Measurements from ENCODE around the gene CLRN3. TPM values are rescaled to one million over a fixed set of nuclear protein-coding genes. Genes with fewer than 3 reads are reported as not detected.

The CLRN3 gene
- total and polyA plus RNA-seq, 3 donors from 2014 or later: 0.55 TPM; not detected in 2

DNA sequence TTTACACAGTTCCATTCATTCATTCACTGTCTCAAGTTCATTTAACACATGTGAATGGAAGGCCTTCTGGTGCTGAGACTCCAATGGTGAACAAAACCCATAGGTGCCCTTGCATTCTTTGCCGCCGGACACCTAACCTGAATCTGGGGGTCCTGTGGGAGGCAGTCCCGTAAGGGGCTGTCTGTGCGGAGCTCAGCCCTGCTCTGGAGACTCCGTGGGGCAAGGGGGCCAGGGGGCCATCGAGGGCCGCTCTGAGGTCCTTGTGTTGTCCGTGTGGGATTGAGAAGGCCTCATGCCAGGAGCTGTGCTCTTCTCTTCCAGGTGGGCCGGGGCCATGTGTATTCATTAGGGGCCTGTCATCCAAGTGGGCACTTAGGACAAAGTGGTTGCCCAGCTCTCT is 29.5 kb upstream of the CLRN3 start:
- H3K36me3 ChIP-seq (ENCODE audit: low read depth, missing control alignments): no peaks in the 10 kb centered on the region
- H3K9me3 ChIP-seq: no peaks in the 10 kb centered on the region
- TF ChIP-seq POLR2A (IDR thresholded peaks at IDR 0.05) (no peak), CTCF (IDR thresholded peaks at IDR 0.05) (no peak)
- H3K4me1 ChIP-seq: no peaks in the 10 kb centered on the region
- intact Hi-C loops (cut with DNase I; ENCODE audit: low total_unique reads): no loop called here
- WGBS, 2 donors: 96 to 98% methylated on average over 5 to 9 of the region's 9 CpGs
- DNase-seq: no peak
- H3K4me3 ChIP-seq: no peak overlapping the region
- H3K27me3 ChIP-seq: no peaks in the 10 kb centered on the region
- H3K27ac ChIP-seq: no peak overlapping the region

- Histone ChIP-seq H3K27me3 (no peaks in the 10 kb centered on the region), H3K36me3 (ENCODE audit: low read depth, missing control alignments) (no peaks in the 10 kb centered on the region), H3K4me3 (no peak overlapping the region), H3K27ac (no peak overlapping the region), H3K9me3 (no peaks in the 10 kb centered on the region), H3K4me1 (no peaks in the 10 kb centered on the region)
- intact Hi-C loops (cut with DNase I; ENCODE audit: low total_unique reads): no loop called here
- no peak for DNase-seq
- TF ChIP-seq CTCF (IDR thresholded peaks at IDR 0.05): no peak
- no peak for TF ChIP-seq POLR2A (IDR thresholded peaks at IDR 0.05)
- WGBS, 2 donors: 81 to 91% methylated on average over 2 of the region's 2 CpGs
Observed at GRCh38 chr10:127921753-127922145, 29.0 kb upstream of the CLRN3 start.

DNA sequence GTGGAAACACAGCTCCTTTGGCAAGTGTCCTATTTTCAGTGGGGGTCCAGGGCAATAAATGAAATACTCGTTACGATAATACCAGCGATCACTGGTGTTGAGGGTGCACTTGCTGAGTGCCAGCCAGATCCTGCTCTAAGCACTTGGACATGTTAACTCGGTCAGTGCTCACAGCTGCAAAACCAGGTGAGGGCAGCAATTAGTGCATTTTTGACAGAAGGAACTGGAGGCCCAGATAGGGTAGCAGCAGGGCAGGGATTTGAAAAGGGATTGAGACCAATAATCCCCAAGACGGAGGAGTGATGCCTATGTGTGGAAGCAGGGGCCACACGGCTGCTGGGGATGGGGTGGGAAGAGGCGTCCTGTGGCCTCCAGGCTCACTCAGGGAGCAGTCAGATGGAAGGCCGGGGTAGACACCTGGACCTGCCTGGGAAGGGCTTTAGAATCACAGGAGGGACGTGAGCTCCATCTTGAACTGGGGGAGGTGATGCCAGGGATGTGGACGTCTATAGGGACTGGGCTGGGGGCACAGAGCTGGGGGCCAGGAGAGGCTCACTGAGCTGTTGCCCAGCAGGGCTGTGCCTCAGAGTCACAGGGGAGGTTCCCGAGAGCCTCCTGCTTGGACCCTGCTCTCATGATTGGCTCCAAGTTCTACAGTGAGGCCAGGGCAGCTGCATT is 28.5 kb upstream of the CLRN3 start:
- no peak overlapping the region for H3K27ac ChIP-seq
- H3K36me3 ChIP-seq (ENCODE audit: low read depth, missing control alignments): no peaks in the 10 kb centered on the region
- no peaks in the 10 kb centered on the region for H3K4me1 ChIP-seq
- TF ChIP-seq CTCF (IDR thresholded peaks at IDR 0.05) (no peak), POLR2A (IDR thresholded peaks at IDR 0.05) (no peak)
- WGBS, 2 donors: 93 to 96% methylated on average over 9 to 11 of the region's 11 CpGs
- intact Hi-C loops (cut with DNase I; ENCODE audit: low total_unique reads): no loop called here
- H3K4me3 ChIP-seq: no peak overlapping the region
- no peaks in the 10 kb centered on the region for H3K27me3 ChIP-seq
- no peak for DNase-seq
- no peaks in the 10 kb centered on the region for H3K9me3 ChIP-seq

GRCh38 chr10:127920306-127921074 is 27.7 kb upstream of the CLRN3 start:
- intact Hi-C loops (cut with DNase I; ENCODE audit: low total_unique reads): no loop called here
- no peak for DNase-seq
- Histone ChIP-seq H3K4me1 (no peaks in the 10 kb centered on the region), H3K27me3 (no peaks in the 10 kb centered on the region), H3K36me3 (ENCODE audit: low read depth, missing control alignments) (no peaks in the 10 kb centered on the region), H3K27ac (no peak overlapping the region), H3K9me3 (no peaks in the 10 kb centered on the region), H3K4me3 (no peak overlapping the region)
- 86 to 92% methylated on average over 10 to 11 of the region's 11 CpGs for WGBS, 2 donors
- TF ChIP-seq POLR2A (IDR thresholded peaks at IDR 0.05): no peak
- TF ChIP-seq CTCF (IDR thresholded peaks at IDR 0.05): no peak
